Osteoblast (primary cell): ENCODE results near the gene PLCH2. TPM values are rescaled to one million over a fixed set of nuclear protein-coding genes. Genes with fewer than 3 reads are reported as not detected.

Source experiments
- DNase-seq: peaks from one replicate; pipeline ENCODE4 v3.0.0; 2011; ENCODE audit warnings: low spot score, mixed read lengths; ENCODE audit not compliant: insufficient read length; ENCODE audit errors: missing footprints
- H2AFZ ChIP-seq: 2 replicates; pipeline ENCODE4 v1.6.0; 2011; ENCODE audit warnings: mild to moderate bottlenecking, low read length
- H3K27ac ChIP-seq: 2 replicates; pipeline ENCODE4 v1.5.1; 2011; ENCODE audit warnings: mild to moderate bottlenecking, low read depth, low read length, moderate library complexity
- H3K27me3 ChIP-seq: 2 replicates; pipeline ENCODE4 v1.6.0; 2012; ENCODE audit warnings: mild to moderate bottlenecking, control low read depth, inconsistent platforms, low read length, moderate library complexity; ENCODE audit not compliant: insufficient read depth
- H3K36me3 ChIP-seq: 2 replicates; pipeline ENCODE4 v1.5.1; 2011; ENCODE audit warnings: mild to moderate bottlenecking, low read length, control low read depth, moderate library complexity; ENCODE audit not compliant: insufficient read depth
- H3K4me1 ChIP-seq: 2 replicates; pipeline ENCODE4 v1.5.1; 2011; ENCODE audit warnings: mild to moderate bottlenecking, low read length, control low read depth, moderate library complexity; ENCODE audit not compliant: insufficient read depth
- H3K4me2 ChIP-seq: 2 replicates; pipeline ENCODE4 v1.6.0; 2011; ENCODE audit warnings: mild to moderate bottlenecking, low read length; ENCODE audit not compliant: insufficient read depth
- H3K4me3 ChIP-seq: fragments of 200-600 bp; sonication (generic); 3 replicates; pipeline ENCODE4 v1.5.1; 2012; ENCODE audit warnings: mild to moderate bottlenecking, low read length, inconsistent platforms; ENCODE audit not compliant: insufficient read depth
- H3K79me2 ChIP-seq: 2 replicates; pipeline ENCODE4 v1.6.0; 2012; ENCODE audit warnings: mild to moderate bottlenecking, low read length, control low read depth, inconsistent platforms; ENCODE audit not compliant: insufficient read depth
- H3K9me3 ChIP-seq: 2 replicates; pipeline ENCODE4 v1.5.1; 2011; ENCODE audit warnings: low read depth, low read length, control low read depth
- H4K20me1 ChIP-seq: 2 replicates; pipeline ENCODE4 v1.6.0; 2012; ENCODE audit warnings: mild to moderate bottlenecking, low read length, control low read depth; ENCODE audit not compliant: insufficient read depth
- CTCF ChIP-seq: IDR thresholded peaks from 2 replicates; pipeline ENCODE4 v1.5.1; 2011; ENCODE audit warnings: mild to moderate bottlenecking, low read depth, low read length, moderate library complexity; ENCODE audit errors: extremely low read depth
- total RNA-seq: library from RNA; depleted of rRNA; stranded (reverse); fragments of >200 nt; gene quantifications from 2 replicates; pipeline ENCODE4 v1.2.3, GENCODE V29; 2012

The PLCH2 gene
- total RNA-seq, 1 donor: under 0.01 TPM

- H3K4me3 ChIP-seq: no peak overlapping the region
- H3K79me2 ChIP-seq: no peaks in the 10 kb centered on the region
- no peak overlapping the region for H3K4me2 ChIP-seq
- no peaks in the 10 kb centered on the region for H3K36me3 ChIP-seq
- H3K27ac ChIP-seq: no peak overlapping the region
- peak overlapping the region; percentile 47 for H2AFZ ChIP-seq
- no peaks in the 10 kb centered on the region for H3K9me3 ChIP-seq
- DNase-seq: no peak
- H3K27me3 ChIP-seq: peaks cover 20% of the 10 kb centered on the region
- TF ChIP-seq CTCF: no peak
- peaks cover 18% of the 10 kb centered on the region for H3K4me1 ChIP-seq
- no peaks in the 10 kb centered on the region for H4K20me1 ChIP-seq
These were observed 28.6 kb upstream of the PLCH2 start for GRCh38 chr1:2447276-2448097.

- Histone ChIP-seq H3K4me3 (no peak overlapping the region), H3K9me3 (no peaks in the 10 kb centered on the region), H3K36me3 (no peaks in the 10 kb centered on the region), H4K20me1 (no peaks in the 10 kb centered on the region), H3K4me1 (peaks cover 22% of the 10 kb centered on the region), H3K79me2 (no peaks in the 10 kb centered on the region), H3K4me2 (no peak overlapping the region), H2AFZ (peak overlapping the region; percentile 47), H3K27ac (no peak overlapping the region), H3K27me3 (peaks cover 14% of the 10 kb centered on the region)
- DNase-seq: peak; percentile 97
- TF ChIP-seq CTCF: no peak
These were observed 28.0 kb upstream of the PLCH2 start for GRCh38 chr1:2448098-2448445.

- H3K27ac ChIP-seq: no peak overlapping the region
- peaks cover under 1% of the 10 kb centered on the region for H3K27me3 ChIP-seq
- no peak overlapping the region for H3K4me3 ChIP-seq
- H3K4me2 ChIP-seq: no peak overlapping the region
- TF ChIP-seq CTCF: no peak
- no peaks in the 10 kb centered on the region for H3K79me2 ChIP-seq
- H3K36me3 ChIP-seq: no peaks in the 10 kb centered on the region
- no peak overlapping the region for H2AFZ ChIP-seq
- peak; percentile 98 for DNase-seq
- no peaks in the 10 kb centered on the region for H3K9me3 ChIP-seq
- H4K20me1 ChIP-seq: no peaks in the 10 kb centered on the region
- H3K4me1 ChIP-seq: peaks cover 22% of the 10 kb centered on the region
These were observed 26.2 kb upstream of the PLCH2 start for GRCh38 chr1:2449636-2450454.

GRCh38 chr1:2451741-2452140 is 24.3 kb upstream of the PLCH2 start:
- Histone ChIP-seq H4K20me1 (no peaks in the 10 kb centered on the region), H3K27me3 (no peaks in the 10 kb centered on the region), H3K4me3 (peak overlapping the region; percentile 13), H3K4me2 (peak overlapping the region; percentile 48), H2AFZ (no peak overlapping the region), H3K9me3 (no peaks in the 10 kb centered on the region), H3K27ac (peak overlapping the region; percentile 73), H3K79me2 (no peaks in the 10 kb centered on the region), H3K36me3 (no peaks in the 10 kb centered on the region), H3K4me1 (peaks cover 22% of the 10 kb centered on the region)
- DNase-seq: peak; percentile 100
- no peak for TF ChIP-seq CTCF
